HTERT RPE-1 (cell line): Measurements from ENCODE around the gene TMEM164.
"Not testable (repeated sequence)": the region's sequence is repeated elsewhere in the genome, so short reads cannot be mapped to it uniquely, and the experiment has no call there.

ENCODE experiments used
- in situ Hi-C: fragments of 300-500 bp; cut with MboI; formaldehyde crosslinking; loops from 4 replicates; pipeline ENCODE4 v1.14.3; 2020; ENCODE audit warnings: low sequenced_read_pairs

The TMEM164 gene

DNA sequence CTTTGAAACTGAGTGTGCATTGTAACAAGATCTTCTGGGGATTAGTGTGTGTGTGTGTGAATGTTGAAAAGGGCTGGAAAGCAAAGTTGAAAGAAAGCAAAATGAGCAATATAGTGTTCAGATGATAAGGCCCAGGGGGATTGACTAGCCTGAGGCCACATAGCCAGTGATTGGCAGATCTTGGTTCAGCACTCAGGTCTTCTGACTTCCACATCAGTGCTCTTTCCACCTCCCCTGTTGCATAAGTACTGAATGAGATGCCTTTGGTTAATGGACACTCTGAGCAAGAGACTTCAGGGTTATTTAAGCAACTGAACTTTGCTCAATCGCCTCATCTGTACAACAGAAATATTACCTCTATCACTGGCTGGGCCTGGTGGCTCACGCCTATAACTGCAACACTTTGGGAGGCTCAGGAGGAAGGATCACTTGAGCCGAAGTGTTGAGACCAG lies 120.4 kb downstream of the TMEM164 start:
- in situ Hi-C loops = no loop called here

DNA sequence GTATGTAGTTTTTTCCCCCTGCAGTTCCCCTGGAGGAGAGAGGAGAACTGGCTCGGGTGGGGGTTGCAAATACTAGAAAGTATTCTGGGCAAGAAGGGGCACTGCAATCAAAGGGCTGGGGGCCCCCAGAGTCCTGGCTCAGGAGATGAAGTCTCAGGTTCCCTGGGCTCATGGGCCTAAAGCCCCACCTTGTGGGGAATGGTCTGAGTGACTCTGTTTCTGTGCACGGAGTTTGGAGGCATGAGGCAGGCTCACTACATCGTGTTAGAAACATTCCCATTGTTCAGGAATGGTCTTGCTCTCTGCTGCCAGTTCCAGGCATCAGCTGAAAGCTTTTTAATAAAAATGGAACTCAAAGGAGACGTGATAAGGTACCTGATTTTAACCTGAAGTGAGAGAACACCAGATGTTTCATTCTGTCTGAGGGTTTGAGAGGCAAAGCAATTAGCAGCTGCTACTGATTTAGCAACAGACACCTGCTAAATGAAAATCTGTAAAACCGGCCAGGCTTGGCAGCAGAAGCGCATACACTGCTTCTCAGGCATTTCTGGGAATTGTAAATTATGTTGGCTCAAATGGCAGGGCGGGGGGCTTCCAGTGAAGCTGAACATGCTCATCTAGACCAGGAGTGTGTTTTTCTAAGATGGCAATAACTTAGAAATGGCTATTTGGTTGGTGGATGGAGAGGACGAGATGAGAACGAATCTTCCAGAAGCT lies 122.7 kb downstream of the TMEM164 start:
- in situ Hi-C loops = no loop called here

DNA sequence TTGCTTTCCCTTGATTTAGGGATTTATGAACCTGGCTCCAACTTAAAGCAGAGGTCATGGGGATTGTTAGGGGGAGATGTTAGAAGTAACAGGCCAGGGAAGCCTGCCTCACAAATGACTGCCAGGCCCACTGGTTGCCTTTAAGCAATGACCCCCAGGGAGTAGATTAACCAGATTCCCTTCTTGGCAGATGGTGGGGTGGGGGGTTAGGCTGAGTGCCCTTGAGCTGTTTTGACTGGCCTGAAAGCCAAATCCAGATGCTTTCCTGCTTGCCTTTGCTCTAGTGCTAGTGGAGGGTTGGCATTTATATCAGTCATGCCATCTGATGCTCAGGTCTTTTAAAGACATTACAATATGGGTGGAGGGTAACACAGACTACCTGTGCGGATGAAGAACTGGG lies 128.1 kb downstream of the TMEM164 start:
- in situ Hi-C loops = no loop called here

DNA sequence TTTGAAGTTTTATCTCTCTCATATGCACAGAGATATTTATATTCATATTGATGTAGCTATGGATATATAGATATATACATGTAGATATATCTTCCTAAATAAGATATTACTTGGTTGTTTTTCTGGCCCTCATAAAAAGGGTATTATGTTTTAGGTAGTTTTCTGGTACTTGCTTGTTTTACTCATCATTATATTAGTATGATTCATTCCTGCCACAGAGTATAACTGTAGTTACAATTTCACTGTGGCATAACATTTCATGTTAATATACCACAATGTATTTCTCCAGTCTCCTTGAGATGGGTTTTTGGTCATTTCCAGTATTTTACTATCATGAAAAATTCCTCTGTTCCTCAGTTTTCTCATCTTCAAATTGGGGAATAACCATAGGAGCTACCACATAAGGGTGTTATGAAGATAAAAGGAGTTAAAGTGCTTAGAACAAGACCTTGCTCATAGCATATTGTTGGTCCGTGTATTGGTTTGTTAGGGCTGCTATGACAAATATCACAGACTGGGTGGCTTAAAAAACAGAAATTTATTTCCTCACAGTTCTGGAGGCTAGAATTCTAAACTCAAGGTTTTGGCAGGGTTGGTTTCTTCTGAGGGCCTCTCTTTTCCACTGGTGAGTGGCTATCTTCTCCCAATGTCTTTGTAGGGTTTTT lies 129.7 kb downstream of the TMEM164 start:
- in situ Hi-C loops = no loop called here

DNA sequence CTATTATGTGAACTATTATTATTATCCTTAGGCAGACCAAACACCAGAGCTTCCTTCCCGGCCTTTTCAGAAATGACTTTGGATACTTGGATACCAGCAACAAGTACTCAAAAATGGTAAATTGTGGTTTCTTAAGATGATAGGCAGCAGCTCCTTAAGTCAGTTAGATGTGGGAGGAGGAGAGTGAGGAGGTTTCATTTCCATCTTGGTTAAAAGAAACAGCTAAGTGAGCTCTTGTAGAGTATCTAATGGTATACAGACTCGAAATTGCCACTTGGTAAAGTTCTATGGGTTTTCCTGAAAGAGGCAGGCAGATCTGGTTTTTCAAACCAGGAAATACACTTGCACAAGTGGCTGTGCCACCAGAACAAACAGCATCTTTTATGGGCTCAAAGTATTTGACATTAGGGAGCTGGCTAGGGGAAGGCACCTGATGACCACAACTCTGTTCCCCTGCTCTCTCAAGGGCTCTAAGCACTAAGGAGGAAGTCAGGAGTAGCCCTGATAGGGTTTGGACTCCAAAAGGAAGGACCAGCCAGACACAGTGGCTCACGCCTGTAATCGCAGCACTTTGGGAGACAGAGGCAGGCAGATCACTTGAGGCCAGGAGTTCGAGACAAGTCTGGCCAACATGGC lies 130.9 kb downstream of the TMEM164 start:
- in situ Hi-C loops = no loop called here

DNA sequence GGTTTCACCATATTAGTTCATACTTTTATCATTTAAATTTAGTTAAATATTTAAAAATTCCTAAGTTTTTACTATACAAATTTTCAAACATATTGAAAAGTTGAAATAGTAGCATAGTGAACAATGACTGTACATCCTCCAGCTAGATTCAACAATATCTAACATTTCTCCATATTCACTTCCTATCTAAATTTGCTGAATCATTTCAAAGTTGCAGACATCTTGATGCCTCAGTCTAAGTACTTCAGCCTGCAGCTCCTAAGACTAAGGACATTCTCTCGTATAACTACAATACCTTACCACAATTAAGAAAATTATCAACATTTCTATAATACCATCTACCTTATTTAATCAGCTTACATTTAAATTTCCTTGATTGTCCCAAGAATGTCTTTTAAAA lies 132.7 kb downstream of the TMEM164 start:
- in situ Hi-C loops = no loop called here

DNA sequence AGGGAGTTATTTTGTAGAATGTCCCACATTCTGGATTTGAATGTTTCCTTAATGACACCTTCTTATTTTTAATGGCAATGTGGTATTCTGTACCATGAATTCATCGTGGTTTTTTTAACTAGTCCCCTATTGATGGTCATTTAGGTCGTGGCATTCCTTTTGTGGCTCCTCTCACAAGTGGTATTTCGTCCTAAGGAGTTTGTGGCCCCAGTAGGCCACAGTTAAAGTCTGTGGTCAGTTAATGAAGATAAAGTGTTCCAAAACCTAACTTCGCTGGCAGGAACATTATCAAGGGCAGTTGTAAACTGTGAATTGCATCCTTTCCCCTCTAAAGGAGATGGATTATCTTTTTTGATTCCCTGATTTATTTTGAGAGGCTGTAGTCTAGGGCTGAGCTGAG lies 133.2 kb downstream of the TMEM164 start:
- in situ Hi-C loops = no loop called here

DNA sequence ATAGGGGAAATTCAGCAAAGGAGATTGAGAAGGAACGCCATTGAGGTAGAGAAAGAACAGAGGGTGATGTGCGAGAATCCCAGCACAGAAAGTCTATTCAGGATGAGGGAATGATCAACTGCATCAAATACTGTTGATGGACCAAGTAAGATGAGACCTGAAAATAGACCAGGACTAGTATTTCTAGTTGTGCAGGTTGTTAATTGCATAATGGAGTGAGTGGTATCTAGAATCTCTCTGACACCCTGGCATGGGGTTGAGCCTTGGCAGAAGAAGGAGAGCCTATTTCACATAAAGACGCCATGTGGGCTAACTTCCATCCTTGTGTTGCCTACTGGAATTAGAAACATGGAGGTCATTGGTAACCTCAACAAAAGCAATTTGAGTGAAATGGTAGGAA lies 135.6 kb downstream of the TMEM164 start:
- in situ Hi-C loops = no loop called here

DNA sequence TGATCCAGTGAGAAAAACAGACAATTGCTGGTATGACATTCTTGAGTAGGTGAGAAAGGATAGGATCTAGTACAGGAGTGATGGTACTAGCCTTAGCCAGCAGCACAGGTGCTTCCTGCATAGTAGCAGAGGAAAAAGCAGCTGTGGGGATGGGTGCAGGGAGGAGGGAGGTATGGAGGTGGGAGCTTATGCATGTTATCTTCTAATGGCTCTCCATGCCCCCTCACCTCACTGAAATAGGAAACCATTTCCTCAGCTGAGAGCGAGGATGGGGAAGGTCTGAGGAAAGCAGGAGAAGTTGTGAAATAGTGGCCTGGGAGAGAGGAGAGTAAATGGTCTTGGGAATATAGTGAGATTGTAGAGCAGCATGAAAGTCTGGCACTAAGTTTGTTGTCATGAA lies 136.3 kb downstream of the TMEM164 start:
- in situ Hi-C loops = no loop called here

DNA sequence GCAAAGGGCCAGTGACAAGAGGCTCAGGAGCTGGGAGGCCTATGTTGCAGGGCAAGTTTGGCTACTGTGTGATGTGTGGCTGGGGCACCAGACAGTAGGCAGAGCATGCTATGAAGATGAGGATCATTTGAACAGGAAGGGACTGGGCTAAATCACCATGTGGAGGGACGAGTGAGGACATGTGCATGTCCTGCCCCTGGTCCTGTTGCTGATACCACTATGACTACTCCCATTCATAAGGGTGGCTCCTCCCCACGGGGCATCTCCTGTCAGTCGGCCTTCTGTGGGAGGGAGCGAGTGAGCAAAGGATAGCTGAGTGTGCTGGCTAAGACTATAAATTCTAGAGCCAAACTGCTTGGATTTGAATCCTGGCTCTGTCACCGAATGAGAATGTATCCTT lies 139.2 kb downstream of the TMEM164 start:
- in situ Hi-C loops = no loop called here

DNA sequence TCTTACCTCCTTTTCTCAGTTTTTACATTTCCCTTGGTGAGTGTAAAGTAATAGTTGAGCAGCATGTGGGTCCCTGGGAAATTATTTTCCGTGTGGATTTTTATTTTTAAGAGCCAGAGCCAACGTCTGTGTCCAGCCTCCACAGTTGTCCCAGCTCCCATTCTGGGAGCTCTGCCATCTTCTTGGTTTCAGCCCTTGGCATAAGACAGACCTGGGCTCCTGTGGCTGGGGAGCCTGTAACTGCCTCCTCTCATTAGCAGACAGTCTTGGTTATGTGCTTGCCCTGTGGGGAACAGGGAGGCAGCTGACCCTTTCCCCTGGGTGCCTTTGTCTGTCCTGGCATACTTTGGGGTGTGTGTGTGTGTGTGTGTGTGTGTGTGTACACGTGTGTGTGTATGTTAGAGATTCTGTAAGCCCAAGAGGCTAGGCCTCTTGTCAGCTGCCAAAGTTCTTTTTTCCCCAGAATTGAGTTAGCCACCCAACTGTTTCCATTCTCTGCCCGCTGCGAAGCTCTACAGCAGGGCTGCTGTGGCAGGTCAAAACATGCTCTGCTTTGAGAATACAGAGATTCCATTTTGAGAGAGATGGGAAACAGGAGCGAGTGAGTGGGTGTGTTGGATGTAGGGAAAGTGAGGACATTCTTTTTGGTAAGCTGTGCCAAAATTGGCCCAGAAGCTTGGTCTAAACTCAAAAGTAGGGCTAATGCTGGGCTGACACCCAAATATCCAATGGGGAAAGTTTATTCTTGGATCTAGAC lies 140.7 kb downstream of the TMEM164 start:
- in situ Hi-C loops = no loop called here

DNA sequence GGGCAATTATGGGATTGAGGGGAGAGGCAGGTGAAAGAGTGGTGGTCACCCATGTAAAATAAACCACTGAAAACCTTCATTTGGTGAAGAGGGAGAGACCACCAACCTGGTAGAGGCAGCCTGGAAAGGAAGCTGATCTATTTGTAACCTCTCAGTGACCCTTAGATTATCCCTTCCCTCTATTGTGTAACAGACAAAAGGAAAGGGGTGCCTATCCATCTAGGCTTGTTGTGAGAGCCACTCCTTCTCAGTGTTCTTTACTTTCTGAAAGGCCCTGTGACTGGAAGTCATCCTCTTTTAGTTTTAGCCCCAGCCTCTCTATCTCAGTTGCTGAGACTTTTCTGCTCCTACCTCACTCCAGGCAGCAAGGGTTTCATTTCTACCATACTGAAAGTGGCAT lies 142.4 kb downstream of the TMEM164 start:
- in situ Hi-C loops = no loop called here

DNA sequence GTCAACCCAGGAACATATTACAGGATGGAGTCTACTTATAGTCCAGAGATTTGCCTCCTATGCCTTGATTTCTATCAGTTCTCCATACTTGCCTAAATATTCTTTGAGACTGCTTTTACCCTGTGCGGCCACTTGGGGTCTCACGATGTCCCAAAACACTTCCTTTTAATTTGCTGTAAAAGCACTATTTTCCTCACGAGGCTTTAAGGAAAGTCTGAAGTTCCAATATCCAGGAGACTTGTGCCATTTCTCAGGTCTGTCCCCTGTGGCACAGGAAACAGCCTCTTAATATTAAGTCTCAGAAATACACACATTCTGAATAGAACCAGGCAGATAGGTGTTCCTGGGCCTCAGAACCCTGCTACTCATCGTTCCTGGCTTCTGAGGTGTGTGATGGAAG lies 142.9 kb downstream of the TMEM164 start:
- in situ Hi-C loops = no loop called here

DNA sequence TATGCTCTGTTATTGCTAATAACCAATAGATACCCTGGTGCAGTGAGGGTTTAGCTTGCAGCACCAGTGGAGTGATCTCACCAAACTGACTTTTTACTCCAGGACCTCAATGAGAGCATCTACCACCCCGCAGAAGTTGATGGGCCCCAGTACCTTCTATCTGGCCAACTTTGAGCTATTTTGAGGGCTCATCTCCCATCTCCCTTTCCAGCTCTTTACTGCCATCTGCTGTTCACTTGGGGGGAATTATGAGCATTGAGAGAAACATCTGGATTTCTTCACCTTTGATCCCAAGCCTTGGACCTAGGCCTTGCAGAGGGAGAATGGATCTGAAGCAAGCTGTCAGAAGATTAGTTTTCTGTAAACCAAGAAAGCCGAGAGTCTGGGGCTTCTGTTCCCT lies 143.6 kb downstream of the TMEM164 start:
- in situ Hi-C loops = no loop called here

DNA sequence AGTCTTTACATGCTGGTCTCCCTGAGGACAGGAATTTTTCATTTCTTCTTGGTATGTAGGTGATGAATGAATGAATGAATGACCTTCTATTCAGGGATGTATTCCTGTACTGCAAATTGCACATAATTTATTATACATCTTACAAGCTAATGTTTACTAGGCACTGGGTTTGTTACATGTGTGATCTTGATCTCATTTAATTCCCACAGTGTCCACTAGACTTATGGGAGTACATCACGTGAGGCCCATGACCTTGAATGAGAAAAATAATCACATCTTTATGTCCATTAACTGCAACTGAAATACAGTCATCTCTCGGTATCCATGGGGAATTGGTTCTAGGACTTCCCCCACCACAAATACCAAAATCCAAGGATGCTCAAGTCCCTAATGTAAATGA lies 150.3 kb downstream of the TMEM164 start:
- in situ Hi-C loops = no loop called here

DNA sequence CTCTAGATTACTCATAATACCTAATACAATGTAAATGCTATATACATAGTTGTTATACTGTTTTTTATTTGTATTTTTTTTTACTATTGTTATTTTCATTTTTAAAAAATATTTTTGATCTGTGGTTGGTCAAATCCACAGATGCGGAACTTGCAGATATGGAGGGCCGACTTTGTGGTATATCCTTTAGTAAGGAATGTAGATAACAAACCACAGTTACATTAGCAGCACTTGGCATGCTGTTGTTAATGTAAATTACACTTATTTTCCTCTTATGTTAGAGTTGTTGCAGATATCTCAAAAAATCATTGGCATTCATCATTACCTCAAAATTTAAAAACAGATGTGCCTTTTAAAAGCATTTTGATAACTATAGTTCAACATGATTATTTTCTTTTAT lies 151.0 kb downstream of the TMEM164 start:
- in situ Hi-C loops = no loop called here

DNA sequence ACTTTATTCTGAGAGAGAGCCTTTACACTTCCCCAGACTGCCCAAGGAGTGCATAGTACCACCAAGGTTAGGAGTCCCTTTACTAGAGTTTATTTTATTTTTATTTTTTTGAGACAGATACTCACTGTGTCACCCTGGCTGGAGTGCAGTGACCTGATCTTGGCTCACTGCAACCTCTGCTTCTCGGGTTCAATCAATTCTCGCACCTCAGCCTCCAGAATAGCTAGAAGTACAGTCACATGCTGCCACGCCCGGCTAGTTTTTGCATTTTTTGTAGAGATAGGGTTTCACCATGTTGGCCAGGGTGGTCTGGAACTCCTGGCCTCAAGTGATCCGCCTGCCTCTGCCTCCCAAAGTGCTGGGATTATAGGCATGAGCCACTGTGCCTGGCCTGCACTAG lies 151.4 kb downstream of the TMEM164 start:
- in situ Hi-C loops = not testable (repeated sequence)

DNA sequence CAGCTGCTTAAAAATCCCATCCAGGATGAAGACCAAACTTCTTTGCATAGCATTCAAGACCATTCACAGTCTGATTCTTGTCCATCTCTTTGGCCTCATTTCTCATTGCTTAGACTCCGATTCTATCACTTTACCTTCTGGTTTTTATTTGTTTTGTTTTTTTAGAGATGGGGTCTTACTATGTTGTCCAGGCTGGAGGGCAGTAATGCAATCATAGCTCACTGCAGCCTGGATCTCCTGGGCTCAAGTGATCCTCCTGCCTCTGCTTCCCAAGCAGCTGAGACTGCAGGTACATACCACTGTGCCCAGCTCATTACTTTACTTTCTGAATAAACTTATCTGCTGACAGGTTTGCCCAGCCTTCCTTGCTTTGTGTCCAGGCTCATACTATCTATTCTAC lies 152.8 kb downstream of the TMEM164 start:
- in situ Hi-C loops = no loop called here

DNA sequence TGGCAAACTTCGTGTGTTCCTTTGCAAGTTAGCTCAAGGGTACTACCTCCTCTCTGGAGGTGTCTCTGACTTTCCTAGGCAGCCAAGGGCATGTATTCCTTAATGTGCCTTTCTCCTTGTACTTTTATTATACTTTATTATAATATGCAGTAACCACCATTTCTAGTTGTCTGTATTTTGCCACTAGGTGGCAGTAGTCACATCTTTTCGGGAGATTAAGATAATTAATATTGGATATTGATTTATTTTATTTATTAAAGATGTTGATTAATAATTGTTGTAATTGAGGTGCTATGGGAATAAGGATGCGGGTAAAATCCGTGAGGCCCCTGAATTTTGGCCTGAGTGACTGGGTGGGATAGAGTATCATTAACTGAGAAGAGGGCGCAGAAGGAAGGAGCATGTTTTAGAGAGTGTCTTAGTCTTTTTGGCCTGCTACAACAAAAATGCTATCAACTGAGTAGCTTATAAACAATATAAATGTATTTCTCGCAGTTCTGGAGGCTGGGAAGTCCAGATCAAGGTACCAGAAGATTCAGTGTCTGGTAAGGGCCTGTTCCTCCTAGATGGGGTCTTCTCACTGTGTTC lies 153.3 kb downstream of the TMEM164 start:
- in situ Hi-C loops = no loop called here

DNA sequence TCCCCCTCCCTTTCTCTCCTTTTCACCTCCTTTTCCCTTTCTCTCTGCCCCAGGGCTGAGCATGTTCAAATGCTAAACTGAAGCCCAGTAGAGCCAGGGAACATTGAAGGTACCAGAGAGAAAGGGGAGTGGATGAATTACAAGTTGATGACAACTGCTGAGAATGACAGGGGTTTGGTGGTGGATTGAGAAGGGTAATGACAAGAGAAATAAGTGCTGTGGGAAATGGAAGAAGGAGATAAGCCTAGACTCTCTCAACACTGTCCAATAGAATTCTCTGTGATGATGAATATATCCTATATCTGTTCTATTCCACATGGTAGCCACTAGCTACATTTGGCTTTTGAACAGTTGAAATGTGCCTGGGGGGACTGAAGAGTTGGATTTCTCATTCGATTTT lies 154.5 kb downstream of the TMEM164 start:
- in situ Hi-C loops = no loop called here

DNA sequence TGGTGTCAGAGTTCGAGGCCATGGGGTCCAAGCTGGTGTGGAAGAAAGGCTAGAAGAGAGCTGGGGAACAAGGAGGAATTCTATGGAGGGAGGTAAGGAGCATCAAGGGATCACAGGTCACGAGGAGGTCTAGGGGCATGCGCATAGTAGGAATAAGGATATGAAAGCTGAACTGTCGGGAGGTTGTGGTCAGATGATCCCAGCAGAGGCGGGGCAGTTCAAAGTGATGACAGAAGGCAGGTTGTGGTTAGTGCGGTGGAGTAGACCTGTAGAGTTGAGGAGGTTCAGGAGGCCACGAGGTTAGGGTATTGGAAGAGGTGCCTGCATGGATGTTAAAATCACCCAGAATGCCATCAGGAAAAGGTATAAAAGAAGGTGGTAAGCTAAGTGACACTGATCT lies 156.3 kb downstream of the TMEM164 start:
- in situ Hi-C loops = no loop called here
